Progenitor cell of endocrine pancreas (in vitro differentiated cells): Measurements from ENCODE around the gene NBPF14. TPM values are rescaled to one million over a fixed set of nuclear protein-coding genes. Genes with fewer than 3 reads are reported as not detected.
"Not testable (repeated sequence)": the region's sequence is repeated elsewhere in the genome, so short reads cannot be mapped to it uniquely, and the experiment has no call there.

ENCODE experiments used
- DNase-seq: peaks from one replicate; pipeline ENCODE4 v3.0.0; 2021; ENCODE audit warnings: low spot score; ENCODE audit not compliant: unreplicated experiment
- H3K27ac Mint-ChIP-seq: 2 replicates; pipeline ENCODE4 v1.8.0; 2021; ENCODE audit warnings: mild to moderate bottlenecking, moderate library complexity, mixed read lengths
- H3K27me3 Mint-ChIP-seq: 2 replicates; pipeline ENCODE4 v1.8.0; 2021; ENCODE audit warnings: mixed read lengths
- H3K36me3 Mint-ChIP-seq: 2 replicates; pipeline ENCODE4 v1.8.0; 2022; ENCODE audit warnings: mixed read lengths; ENCODE audit not compliant: insufficient read depth
- H3K4me1 Mint-ChIP-seq: 2 replicates; pipeline ENCODE4 v1.8.0; 2021; ENCODE audit warnings: low read depth, mixed read lengths
- H3K4me3 Mint-ChIP-seq: 2 replicates; pipeline ENCODE4 v1.8.0; 2021; ENCODE audit warnings: low read depth, mild to moderate bottlenecking, moderate library complexity, mixed read lengths
- H3K9me3 Mint-ChIP-seq: 2 replicates; pipeline ENCODE4 v1.8.0; 2021; ENCODE audit warnings: low read depth, mixed read lengths
- total RNA-seq: library from RNA; stranded (reverse); gene quantifications from 2 replicates; pipeline ENCODE4 v1.2.1, GENCODE V29; 2021

Gene NBPF14
- total RNA-seq, 1 donor from 2014 or later: 18.8 TPM

DNA sequence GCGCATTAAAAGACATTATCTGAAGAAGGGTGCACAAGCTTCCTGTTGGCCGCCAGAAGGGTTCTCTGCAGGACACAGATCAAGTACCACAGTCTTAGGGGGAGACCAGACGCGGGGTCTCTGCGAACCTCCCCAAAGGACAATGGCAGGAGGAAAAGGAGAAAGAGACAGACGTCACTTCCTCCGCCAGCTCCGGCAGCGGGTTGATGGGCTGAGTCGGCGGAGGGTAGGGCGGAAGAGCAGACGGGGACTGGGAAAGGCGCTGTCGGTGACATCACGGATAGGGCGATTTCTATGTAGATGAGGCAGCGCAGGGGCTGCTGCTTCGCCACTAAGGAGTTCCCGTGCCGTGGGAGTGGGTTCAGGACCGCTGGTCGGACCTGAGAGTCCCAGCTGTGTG, 73.7 kb downstream of the NBPF14 start:
- not testable (repeated sequence) for H3K9me3 Mint-ChIP-seq, H3K36me3 Mint-ChIP-seq, H3K27me3 Mint-ChIP-seq, H3K4me1 Mint-ChIP-seq
- Mint-ChIP-seq H3K27ac (peak overlapping the region; percentile 99), H3K4me3 (peak overlapping the region; percentile 78)
- peak; percentile 58 for DNase-seq

- not testable (repeated sequence) for H3K27me3 Mint-ChIP-seq, DNase-seq, H3K9me3 Mint-ChIP-seq, H3K4me1 Mint-ChIP-seq, H3K27ac Mint-ChIP-seq, H3K4me3 Mint-ChIP-seq, H3K36me3 Mint-ChIP-seq
These were observed 81.5 kb downstream of the NBPF14 start for GRCh38 chr1:148514310-148514709.

DNA sequence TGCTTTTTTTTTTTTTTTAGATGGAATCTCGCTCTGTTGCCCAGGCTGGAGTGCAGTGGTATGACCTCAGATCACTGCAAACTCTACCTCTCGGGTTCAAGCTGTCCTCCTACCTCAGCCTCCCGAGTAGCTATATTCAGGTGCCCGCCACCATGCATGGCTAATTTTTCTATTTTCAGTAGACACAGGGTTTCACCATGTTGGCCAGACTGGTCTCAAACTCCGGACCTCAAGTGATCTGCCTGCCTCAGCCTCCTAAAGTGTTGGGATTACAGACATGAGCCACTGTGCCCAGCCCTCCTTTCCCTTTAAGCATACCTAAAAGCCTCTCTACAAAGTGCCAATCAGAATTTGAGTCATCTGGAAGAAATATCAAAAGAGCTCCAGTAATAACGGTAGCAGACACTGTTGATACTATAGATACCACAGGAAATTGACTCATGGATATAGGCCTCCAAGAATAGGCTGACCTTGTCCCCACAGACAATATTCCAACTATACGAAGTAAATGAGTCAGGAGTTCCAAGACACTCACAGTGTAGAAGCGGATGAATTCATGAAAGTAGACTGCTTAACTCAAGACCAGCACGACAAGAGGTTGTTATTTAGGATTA, 83.1 kb downstream of the NBPF14 start:
- H3K4me3 Mint-ChIP-seq, H3K27ac Mint-ChIP-seq, H3K4me1 Mint-ChIP-seq, DNase-seq, H3K36me3 Mint-ChIP-seq, H3K27me3 Mint-ChIP-seq, H3K9me3 Mint-ChIP-seq: not testable (repeated sequence)

GRCh38 chr1:148493933-148494332, 101.9 kb downstream of the NBPF14 start:
- H3K36me3 Mint-ChIP-seq, H3K4me1 Mint-ChIP-seq, H3K27ac Mint-ChIP-seq, H3K27me3 Mint-ChIP-seq, H3K4me3 Mint-ChIP-seq, H3K9me3 Mint-ChIP-seq, DNase-seq: not testable (repeated sequence)

DNA sequence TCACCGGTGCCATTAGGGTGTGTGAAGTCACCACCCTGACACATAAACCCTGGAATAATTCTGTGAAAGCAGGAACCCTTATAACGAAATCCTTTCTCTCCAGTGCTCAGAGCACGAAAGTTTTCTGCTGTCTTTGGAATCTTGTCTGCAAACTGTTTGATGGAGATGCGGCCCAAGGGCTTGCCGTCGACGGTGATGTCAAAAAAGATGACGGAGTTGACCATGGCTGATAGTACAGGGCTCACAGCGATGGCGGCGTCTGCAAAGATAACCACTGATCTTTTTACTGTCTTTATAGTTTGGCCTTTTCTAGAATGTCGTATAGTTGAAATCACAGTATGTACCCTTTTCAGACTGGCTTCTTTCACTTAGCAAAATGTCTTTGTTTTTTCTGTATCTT, 112.8 kb downstream of the NBPF14 start, which contains the start of gene PPIAL4G:
TSS of gene PPIAL4G (minus strand) at position 274 of the 400 bp plus-strand sequence. CDS start at position 224, 50 bp downstream.
- not testable (repeated sequence) for DNase-seq, H3K9me3 Mint-ChIP-seq, H3K27me3 Mint-ChIP-seq, H3K4me3 Mint-ChIP-seq, H3K4me1 Mint-ChIP-seq, H3K27ac Mint-ChIP-seq, H3K36me3 Mint-ChIP-seq

Other genes starting within 250 kb of the NBPF14 start
- 0.14 TPM in 1 of 2 replicates, not detected in the other for gene PPIAL4G, start 112.7 kb downstream of the NBPF14 start, total RNA-seq
- 0.78 and 1.7 TPM in 2 replicates for gene NUDT4B, start 152.8 kb upstream of the NBPF14 start, total RNA-seq
- 26.8 and 30.3 TPM in 2 replicates for gene PDE4DIP, start 248.4 kb upstream of the NBPF14 start, total RNA-seq